IPS-NIHi11 (cell line): ENCODE measurements around the gene AKIRIN2.

ENCODE experiments used
- DNase-seq: peaks from one replicate; pipeline ENCODE4 v3.0.0; 2012; ENCODE audit warnings: mixed read lengths, low spot score

Gene AKIRIN2

GRCh38 chr6:87701676-87702588 is at the start of gene AKIRIN2:
AKIRIN2 (minus strand) TSS chr6:87702233; CDS start chr6:87701684, 549 bp downstream.
- peak; percentile 89 for DNase-seq

- no peak for DNase-seq
Observed at GRCh38 chr6:87747646-87748045, 45.6 kb upstream of the AKIRIN2 start.

- no peak for DNase-seq
Observed at GRCh38 chr6:87745966-87746721, 44.1 kb upstream of the AKIRIN2 start.

GRCh38 chr6:87743454-87743853 is 41.4 kb upstream of the AKIRIN2 start:
- no peak for DNase-seq

GRCh38 chr6:87742106-87742505 is 40.1 kb upstream of the AKIRIN2 start:
- no peak for DNase-seq

GRCh38 chr6:87741001-87741650 is 39.1 kb upstream of the AKIRIN2 start:
- DNase-seq, result no peak

- no peak for DNase-seq
Observed at GRCh38 chr6:87738744-87739143, 36.7 kb upstream of the AKIRIN2 start.

- DNase-seq, result no peak
Observed at GRCh38 chr6:87738000-87738399, 36.0 kb upstream of the AKIRIN2 start.

- DNase-seq, result no peak
Observed at GRCh38 chr6:87736809-87737540, 34.9 kb upstream of the AKIRIN2 start.

- peak; percentile 55 for DNase-seq
Observed at GRCh38 chr6:87731818-87732661, 30.0 kb upstream of the AKIRIN2 start.

- no peak for DNase-seq
Observed at GRCh38 chr6:87731080-87731479, 29.0 kb upstream of the AKIRIN2 start.

- no peak for DNase-seq
Observed at GRCh38 chr6:87729965-87730719, 28.1 kb upstream of the AKIRIN2 start.

GRCh38 chr6:87728706-87729105 is 26.7 kb upstream of the AKIRIN2 start:
- DNase-seq, result no peak

GRCh38 chr6:87724983-87725811 is 23.2 kb upstream of the AKIRIN2 start:
- no peak for DNase-seq

- peak; percentile 75 for DNase-seq
Observed at GRCh38 chr6:87723170-87724078, 21.4 kb upstream of the AKIRIN2 start.

GRCh38 chr6:87722540-87723169 is 20.6 kb upstream of the AKIRIN2 start:
- no peak for DNase-seq

GRCh38 chr6:87721311-87721710 is 19.3 kb upstream of the AKIRIN2 start:
- no peak for DNase-seq
